ENCODE measurements around the gene NDUFB7.
"Not testable (repeated sequence)": the region's sequence is repeated elsewhere in the genome, so short reads cannot be mapped to it uniquely, and the experiment has no call there.

NDUFB7 gene

DNA sequence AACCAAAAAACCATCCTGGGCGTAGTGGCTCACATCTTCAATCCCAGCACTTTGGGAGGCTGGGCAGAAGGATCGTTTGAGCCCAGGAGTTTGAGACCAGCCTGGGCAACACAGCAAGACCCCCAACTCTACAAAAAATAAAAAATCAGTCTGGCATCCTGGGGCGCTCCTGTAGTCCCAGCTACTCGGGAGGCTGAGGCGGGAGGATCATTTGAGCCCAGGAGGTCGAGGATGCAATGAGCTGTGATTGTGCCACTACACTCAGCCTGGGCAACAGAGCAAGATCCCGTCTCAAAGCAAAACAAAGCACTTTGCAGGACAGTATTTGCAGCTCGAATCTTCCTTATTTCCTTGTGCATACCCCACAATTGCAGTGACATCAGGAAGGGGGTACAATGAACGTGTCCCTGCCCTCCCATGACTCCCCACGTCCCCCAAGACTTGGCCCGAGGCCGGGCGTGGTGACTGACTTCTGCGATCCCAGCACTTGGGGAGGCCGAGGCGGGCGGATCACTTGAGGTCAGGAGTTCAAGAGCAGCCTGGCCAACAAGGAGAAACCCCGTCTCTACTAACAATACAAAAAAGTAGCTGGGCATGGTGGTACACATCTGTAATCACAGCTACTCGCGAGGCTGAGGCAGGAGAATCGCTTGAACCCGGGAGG is 870 bp downstream of the NDUFB7 start:
- no peak for DNase-seq (ENCODE audit: low spot score)

DNA sequence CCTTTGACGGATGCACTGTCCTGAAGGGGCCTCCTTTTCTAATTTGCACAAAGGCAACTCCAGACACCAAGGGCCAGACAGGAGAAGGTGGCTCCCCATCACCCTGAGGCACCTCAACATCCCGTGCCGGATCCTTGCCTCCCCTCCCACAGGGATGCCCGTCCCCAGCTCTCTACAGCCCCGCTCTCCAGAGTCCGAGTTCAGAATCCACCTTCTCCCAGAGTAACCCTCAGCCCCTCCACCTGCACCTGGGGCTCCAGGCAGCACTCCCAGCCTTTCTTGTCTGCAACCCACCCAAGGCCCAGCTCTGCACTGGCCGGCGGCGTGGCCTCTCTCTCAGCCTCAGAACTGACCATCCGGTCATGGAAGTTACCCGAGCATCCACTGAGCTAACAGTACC is 4.8 kb downstream of the NDUFB7 start:
- DNase-seq (ENCODE audit: low spot score), result no peak

DNA sequence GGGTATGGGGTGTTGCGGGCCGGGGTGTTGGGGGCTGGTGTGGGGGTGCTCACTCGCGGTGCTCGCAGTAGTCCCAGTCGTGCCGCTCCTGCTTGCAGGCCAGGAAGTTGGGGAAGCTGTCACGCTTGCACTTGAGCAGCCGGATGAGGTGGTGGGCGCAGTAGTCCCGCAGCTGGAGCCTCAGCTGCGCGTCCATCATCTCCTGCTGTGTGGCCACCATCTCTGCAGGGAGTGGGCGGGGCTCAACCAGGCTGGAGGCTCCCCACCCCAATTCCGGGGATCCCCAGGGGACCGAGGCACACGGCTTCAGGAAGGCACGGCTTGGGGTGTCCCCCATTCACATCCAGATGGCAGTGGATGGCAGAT is 5.2 kb downstream of the NDUFB7 start:
- no peak for DNase-seq (ENCODE audit: low spot score)

DNA sequence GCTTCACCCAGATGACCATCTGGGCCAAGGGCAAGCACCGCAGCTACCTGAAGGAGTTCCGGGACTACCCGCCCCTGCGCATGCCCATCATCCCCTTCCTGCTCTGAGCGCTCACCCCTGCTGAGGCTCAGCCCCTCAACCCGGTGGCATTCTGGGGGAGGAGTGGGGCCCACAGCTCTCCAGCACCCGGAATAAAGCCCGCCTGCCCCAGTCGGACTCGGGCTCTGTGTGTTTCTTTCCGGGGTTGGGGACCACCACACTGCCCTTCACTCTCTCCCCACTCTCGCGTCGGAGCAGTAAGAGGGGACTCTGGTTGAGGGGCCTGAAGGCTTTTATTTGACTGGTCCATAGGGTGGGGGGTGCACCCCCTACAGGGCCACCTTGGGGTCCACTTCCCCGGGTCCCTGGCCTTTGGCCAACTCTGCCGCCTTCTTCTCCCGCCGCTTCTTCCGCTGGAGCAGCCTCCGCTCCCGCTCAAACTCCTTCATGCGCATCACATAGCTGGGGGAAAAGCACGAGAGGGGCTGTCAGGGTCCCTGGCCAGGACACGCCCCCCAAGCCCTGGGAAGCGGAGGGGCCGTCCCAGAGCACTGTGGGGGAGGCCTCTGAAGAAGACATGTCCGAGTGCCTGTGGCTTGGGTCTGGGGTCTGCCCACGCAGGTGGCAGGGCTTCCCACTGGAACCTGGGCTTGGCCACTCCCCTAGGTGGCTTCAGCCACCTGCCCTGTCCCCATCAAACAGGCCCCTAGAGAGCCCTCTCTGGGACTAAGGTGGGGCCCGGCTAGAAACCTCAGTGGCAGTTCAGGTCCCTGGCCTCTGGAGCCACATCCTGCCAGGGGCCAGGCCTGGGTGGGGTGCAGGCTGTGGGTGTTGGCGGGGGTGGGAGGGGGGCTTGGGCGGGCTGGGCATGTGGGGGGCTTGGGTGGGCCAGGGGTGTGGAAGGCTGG is 5.8 kb downstream of the NDUFB7 start:
- no peak for DNase-seq (ENCODE audit: low spot score)

GRCh38 chr19:14565298-14565679 is 6.6 kb downstream of the NDUFB7 start:
- DNase-seq (ENCODE audit: low spot score), result no peak

GRCh38 chr19:14564652-14565297 is 7.1 kb downstream of the NDUFB7 start:
- DNase-seq (ENCODE audit: low spot score), result not testable (repeated sequence)

DNA sequence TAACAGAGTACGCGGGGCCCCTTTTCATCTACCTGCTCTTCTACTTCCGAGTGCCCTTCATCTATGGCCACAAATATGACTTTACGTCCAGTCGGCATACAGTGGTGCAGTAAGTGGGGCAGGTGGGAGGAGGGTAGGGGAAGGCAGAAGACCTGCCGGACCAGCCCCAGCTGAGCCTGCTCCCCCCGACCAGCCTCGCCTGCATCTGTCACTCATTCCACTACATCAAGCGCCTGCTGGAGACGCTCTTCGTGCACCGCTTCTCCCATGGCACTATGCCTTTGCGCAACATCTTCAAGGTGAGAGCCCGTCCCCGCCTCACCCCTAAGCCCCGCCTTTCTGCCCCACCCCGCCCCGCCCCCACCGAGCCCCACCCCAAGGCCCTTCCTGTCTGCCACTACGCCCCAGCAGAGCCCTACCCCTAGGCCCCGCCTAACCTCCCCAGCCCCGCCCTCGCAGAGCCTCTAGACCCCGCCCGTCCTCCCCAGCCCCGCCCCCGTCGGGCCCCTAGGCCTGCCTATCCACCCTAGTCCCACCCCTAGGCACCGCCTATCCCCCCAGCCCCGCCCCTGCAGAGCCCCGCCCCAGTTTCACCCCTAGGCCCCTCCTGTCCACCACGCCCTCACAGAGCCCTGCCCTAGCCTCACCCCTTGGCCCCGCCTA is 7.7 kb downstream of the NDUFB7 start:
- no peak for DNase-seq (ENCODE audit: low spot score)

- DNase-seq (ENCODE audit: low spot score), result no peak
Observed at GRCh38 chr19:14563590-14563926, 8.3 kb downstream of the NDUFB7 start.

GRCh38 chr19:14562660-14563589 is 8.9 kb downstream of the NDUFB7 start:
- DNase-seq (ENCODE audit: low spot score), result no peak

DNA sequence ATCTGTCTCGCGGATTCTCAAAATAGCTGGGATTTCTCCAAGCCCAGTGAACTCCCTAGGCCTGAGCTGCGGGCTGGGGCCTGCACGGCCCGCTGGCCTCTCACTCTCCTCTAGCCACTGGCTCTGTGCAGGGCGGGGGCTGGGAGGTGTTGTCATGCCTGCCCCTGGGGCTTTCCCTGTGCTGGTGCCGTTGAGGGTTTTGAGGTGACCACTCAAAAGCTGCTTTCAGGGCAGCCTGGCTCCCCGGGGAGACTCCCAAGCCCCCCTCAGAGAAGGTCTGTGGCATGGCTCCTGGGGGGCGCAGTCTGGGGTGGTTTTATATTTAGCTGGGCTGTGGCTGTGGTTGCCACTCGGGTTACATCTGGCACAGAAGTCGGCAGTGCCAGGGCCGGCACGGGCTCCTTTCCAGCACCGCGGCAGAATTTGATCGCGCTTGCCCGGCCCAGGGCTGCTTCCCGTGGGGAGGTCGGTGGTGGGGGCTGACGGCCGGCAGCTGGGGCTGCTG is 10.0 kb downstream of the NDUFB7 start:
- no peak for DNase-seq (ENCODE audit: low spot score)

DNA sequence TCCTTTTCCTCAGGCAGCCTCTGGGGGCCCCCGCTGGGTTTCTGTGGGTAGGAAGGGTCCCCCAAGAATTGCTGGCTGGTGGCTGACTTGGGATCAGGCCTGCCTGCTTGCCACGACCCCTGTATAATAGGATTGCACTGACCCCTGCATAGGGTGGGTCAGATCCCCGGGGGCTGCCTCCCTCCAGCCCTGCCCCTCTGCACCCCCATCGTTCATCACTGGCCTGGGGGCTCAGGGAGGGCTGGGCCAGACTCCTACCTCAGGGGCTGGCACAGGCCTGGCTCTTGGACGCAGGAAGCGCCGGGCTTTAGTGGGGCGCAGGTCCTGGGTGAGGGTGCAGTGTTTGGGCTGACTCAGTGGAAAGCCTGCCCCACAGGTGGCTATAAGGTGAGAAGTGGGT is 10.6 kb downstream of the NDUFB7 start:
- no peak for DNase-seq (ENCODE audit: low spot score)

DNA sequence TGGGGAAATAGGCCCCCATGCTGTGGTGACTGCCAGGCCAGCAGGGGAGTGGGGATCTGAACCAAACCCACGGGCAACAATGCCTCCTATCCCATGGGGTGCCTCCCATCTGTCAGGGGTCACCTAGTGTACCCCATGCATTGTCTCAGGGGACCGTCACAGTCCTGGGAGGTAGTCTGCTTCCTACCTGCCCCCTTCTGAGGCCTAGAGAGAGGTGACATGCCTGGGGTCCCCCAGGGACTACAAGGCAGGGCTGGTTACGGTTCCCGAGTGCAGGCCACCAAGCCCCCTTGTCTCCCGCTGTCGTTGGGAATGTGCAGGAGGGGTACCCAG is 11.1 kb downstream of the NDUFB7 start:
- no peak for DNase-seq (ENCODE audit: low spot score)

DNA sequence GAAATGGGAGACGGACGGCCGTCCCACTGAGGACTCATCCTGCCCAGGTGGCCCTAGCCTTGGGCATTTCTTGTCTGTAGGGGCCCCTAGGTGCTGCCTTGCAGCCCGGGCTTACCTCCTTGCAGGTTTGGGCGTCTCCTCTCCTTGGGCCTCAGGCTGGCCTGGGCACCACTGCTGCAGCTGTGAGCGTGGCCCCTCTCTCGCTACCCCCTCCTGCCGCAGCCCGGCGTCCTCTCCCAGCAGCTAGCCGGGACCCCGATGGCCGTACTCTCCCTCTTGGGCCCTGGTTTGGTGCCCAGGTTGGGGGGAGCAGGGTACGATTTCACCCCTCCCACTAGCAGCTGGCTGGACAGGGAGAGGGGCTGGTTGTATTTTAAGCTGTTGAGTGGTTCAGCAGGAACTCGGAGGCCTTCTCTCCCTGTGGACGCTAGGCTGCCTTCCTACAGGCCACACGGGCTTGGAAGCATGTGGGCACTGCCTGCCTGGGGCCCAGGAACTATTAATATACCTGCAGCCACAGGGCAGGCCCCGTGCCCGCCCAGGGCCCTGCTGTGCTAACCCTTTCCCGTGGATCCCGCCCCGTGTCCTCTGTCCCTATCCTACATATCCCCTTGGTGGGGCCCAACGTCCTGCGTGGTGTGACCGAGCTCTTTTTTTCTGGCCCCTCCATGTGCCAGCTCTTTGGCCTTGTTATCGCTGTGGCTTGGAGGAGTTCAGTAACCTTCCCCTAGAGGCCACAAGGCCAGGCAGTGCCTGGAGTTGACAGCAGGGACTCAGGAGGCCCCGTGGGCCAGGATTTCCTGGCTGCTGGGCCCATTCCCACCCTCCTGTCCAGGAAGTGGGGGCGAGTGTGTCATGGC is 11.7 kb downstream of the NDUFB7 start:
- no peak for DNase-seq (ENCODE audit: low spot score)

- DNase-seq (ENCODE audit: low spot score), result no peak
Observed at GRCh38 chr19:14558370-14559066, 13.3 kb downstream of the NDUFB7 start.

GRCh38 chr19:14556662-14557188 is 15.1 kb downstream of the NDUFB7 start:
- peak; percentile 76 for DNase-seq (ENCODE audit: low spot score)

DNA sequence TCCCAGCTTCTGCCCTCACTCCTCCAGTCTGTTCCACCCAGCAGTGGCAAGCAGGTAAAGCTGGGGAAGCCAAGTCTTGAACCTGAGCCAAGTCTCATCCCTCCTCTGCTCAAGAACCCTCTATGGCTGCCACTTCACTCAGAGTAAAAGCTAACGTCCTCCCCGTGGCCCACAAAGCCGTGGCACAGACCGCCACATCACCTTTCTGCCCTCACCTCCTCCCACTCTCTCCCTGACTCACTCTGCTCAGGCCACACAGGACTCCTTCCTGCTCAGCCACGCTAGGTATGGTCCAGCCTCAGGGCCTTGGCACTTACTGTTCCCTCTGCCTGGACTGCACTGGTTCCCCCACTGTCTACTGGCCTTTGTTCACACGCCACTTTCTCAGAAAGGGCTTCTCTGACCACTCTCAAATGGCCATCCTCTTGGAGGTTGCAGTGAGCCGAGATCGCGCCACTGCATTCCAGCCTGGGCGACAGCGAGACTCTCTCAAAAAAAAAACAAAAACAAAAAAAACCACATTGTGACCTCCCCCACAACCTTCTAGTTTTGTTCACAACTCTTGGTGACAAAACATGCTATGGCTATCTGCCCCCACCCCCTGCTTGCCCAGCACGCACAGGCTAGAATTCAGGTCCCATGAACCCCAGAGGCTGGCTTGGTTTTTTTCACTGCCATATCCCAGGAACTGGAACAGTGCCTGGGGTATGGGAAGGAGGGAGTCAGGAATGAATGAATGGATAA is 15.8 kb downstream of the NDUFB7 start:
- DNase-seq (ENCODE audit: low spot score), result no peak

GRCh38 chr19:14554382-14554812 is 17.5 kb downstream of the NDUFB7 start:
- no peak for DNase-seq (ENCODE audit: low spot score)

GRCh38 chr19:14553939-14554243 is 18.0 kb downstream of the NDUFB7 start:
- no peak for DNase-seq (ENCODE audit: low spot score)

Measured in LoVo (cell line).